ENCODE data around the gene EVI5. TPM values are rescaled to one million over a fixed set of nuclear protein-coding genes. Genes with fewer than 3 reads are reported as not detected.
A peak's percentile ranks its signal among the peaks of the same experiment; 100 is the strongest.
"Not testable (repeated sequence)": the region's sequence is repeated elsewhere in the genome, so short reads cannot be mapped to it uniquely, and the experiment has no call there.

EVI5 gene
- polyA plus RNA-seq, 3 donors = 7.6 to 19.4 (median 14.3) TPM

DNA sequence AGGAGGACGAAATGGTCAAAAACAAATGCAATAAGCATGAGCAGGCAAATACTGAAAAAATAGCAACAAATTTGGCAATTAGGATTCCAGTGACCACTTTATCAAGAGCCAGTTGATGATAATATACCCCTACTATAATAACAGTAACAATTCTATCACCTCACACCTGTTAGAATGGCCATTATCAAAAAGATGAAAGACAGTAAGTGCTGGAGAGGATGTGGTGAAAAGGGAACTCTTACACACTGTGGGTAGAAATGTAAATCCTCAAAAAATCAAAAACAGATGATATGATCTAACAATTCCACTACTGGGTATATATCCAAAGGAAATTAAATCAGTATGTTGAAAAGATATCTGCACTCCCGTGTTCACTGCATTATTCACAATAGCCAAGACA lies 183.9 kb downstream of the EVI5 start:
- no peaks in the 10 kb centered on the region for H3K27me3 Mint-ChIP-seq (ENCODE audit: low read depth in 3 of 3)
- no peaks in the 10 kb centered on the region for H3K27me3 ChIP-seq (ENCODE audit: control insufficient read depth in 2 of 2, insufficient read depth in 2 of 2, low read length in 2 of 2)
- peaks cover 31 to 36% of the 10 kb centered on the region in 2 donors for H3K36me3 Mint-ChIP-seq
- no peak overlapping the region for H3K9ac ChIP-seq (ENCODE audit: insufficient read depth, low read length, poor library complexity, severe bottlenecking)
- no peak overlapping the region for H2AFZ ChIP-seq (ENCODE audit: insufficient read depth, low read depth, low read length, poor library complexity, severe bottlenecking)
- no peaks in the 10 kb centered on the region for H3K4me1 ChIP-seq (ENCODE audit: control insufficient read depth in 1 of 2, insufficient read depth in 2 of 2, low read length in 2 of 2)
- H3K36me3 ChIP-seq (replicated peaks in 1 of 2; ENCODE audit: control insufficient read depth in 1 of 2, insufficient read depth in 2 of 2, low read length in 2 of 2) = peaks cover 23 to 50% of the 10 kb centered on the region in 2 donors
- no peak for DNase-seq
- H3K27ac Mint-ChIP-seq = peak overlapping the region in 2 of 7 donors; percentile 3 to 17
- no peak overlapping the region for H3K27ac ChIP-seq (ENCODE audit: low read depth in 1 of 2, low read length in 2 of 2)
- WGBS (ENCODE audit: insufficient coverage) = no CpG with 5 or more reads among the region's 2 CpGs
- no peaks in the 10 kb centered on the region for H3K79me2 ChIP-seq (ENCODE audit: insufficient read depth, low read length)
- no peaks in the 10 kb centered on the region for H3K9me3 Mint-ChIP-seq
- H3K4me1 Mint-ChIP-seq = no peaks in the 10 kb centered on the region
- no peak overlapping the region for H3K4me3 Mint-ChIP-seq
- no peak overlapping the region for H3K4me2 ChIP-seq (replicated peaks; ENCODE audit: extremely low read depth, low read length, poor library complexity, severe bottlenecking)
- intact Hi-C loops (cut with micrococcal nuclease) = no loop called here
- TF ChIP-seq, protein P1, sequence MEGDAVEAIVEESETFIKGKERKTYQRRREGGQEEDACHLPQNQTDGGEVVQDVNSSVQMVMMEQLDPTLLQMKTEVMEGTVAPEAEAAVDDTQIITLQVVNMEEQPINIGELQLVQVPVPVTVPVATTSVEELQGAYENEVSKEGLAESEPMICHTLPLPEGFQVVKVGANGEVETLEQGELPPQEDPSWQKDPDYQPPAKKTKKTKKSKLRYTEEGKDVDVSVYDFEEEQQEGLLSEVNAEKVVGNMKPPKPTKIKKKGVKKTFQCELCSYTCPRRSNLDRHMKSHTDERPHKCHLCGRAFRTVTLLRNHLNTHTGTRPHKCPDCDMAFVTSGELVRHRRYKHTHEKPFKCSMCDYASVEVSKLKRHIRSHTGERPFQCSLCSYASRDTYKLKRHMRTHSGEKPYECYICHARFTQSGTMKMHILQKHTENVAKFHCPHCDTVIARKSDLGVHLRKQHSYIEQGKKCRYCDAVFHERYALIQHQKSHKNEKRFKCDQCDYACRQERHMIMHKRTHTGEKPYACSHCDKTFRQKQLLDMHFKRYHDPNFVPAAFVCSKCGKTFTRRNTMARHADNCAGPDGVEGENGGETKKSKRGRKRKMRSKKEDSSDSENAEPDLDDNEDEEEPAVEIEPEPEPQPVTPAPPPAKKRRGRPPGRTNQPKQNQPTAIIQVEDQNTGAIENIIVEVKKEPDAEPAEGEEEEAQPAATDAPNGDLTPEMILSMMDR (IDR thresholded peaks at IDR 0.05) = no peak
- no peaks in the 10 kb centered on the region for H3K9me3 ChIP-seq (replicated peaks in 1 of 2; ENCODE audit: control insufficient read depth in 1 of 2, insufficient read depth in 1 of 2, low read length in 2 of 2)
- no peak overlapping the region for H3K4me3 ChIP-seq (replicated peaks in 1 of 3; ENCODE audit: low read depth in 2 of 3, low read length in 3 of 3)
- H4K20me1 ChIP-seq (ENCODE audit: insufficient read depth, low read length) = peaks cover 5% of the 10 kb centered on the region

GRCh38 chr1:92599184-92599583 lies 185.7 kb downstream of the EVI5 start:
- no peaks in the 10 kb centered on the region for H3K27me3 Mint-ChIP-seq (ENCODE audit: low read depth in 3 of 3)
- no CpG with 5 or more reads among the region's 2 CpGs for WGBS (ENCODE audit: insufficient coverage)

DNA sequence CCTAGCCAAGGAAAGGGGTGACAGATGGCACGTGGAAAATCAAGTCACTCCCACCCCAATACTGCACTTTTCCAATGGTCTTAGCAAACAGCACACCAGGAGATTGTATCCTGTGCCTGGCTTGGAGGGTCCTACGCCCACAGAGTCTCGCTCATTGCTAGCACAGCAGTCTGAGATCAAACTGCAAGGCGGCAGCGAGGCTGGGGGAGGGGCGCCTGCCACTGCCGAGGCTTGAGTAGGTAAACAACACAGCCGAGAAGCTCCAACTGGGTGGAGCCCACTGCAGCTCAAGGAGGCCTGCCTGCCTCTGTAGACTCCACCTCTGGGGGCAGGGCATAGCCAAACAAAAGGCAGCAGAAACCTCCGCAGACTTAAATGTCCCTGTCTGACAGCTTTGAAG lies 195.5 kb downstream of the EVI5 start:
- not testable (repeated sequence) for H3K27ac Mint-ChIP-seq; H3K4me1 ChIP-seq (ENCODE audit: control insufficient read depth in 1 of 2, insufficient read depth in 2 of 2, low read length in 2 of 2)
- WGBS (ENCODE audit: insufficient coverage) = 100% methylated on average over 3 of the region's 9 CpGs

More at GRCh38 chr1:92599184-92599583, 185.7 kb downstream of the EVI5 start:
- Mint-ChIP-seq H3K27ac (no peak overlapping the region), H3K4me3 (no peak overlapping the region), H3K4me1 (no peaks in the 10 kb centered on the region), H3K36me3 (peaks cover 28 to 33% of the 10 kb centered on the region in 2 donors), H3K9me3 (peaks cover 0 to 2% (median 0%) of the 10 kb centered on the region in 7 donors)
- TF ChIP-seq, protein P1 (IDR thresholded peaks at IDR 0.05) = peak; percentile 37
- Histone ChIP-seq H3K9me3 (replicated peaks in 1 of 2; ENCODE audit: control insufficient read depth in 1 of 2, insufficient read depth in 1 of 2, low read length in 2 of 2) (no peaks in the 10 kb centered on the region), H2AFZ (ENCODE audit: insufficient read depth, low read depth, low read length, poor library complexity, severe bottlenecking) (no peak overlapping the region), H3K4me1 (ENCODE audit: control insufficient read depth in 1 of 2, insufficient read depth in 2 of 2, low read length in 2 of 2) (no peaks in the 10 kb centered on the region), H3K36me3 (replicated peaks in 1 of 2; ENCODE audit: control insufficient read depth in 1 of 2, insufficient read depth in 2 of 2, low read length in 2 of 2) (peaks cover 9 to 41% of the 10 kb centered on the region in 2 donors), H3K4me2 (replicated peaks; ENCODE audit: extremely low read depth, low read length, poor library complexity, severe bottlenecking) (no peak overlapping the region), H3K27me3 (ENCODE audit: control insufficient read depth in 2 of 2, insufficient read depth in 2 of 2, low read length in 2 of 2) (no peaks in the 10 kb centered on the region), H4K20me1 (ENCODE audit: insufficient read depth, low read length) (peaks cover 5% of the 10 kb centered on the region), H3K79me2 (ENCODE audit: insufficient read depth, low read length) (no peaks in the 10 kb centered on the region), H3K27ac (ENCODE audit: low read depth in 1 of 2, low read length in 2 of 2) (no peak overlapping the region), H3K4me3 (replicated peaks in 1 of 3; ENCODE audit: low read depth in 2 of 3, low read length in 3 of 3) (no peak overlapping the region), H3K9ac (ENCODE audit: insufficient read depth, low read length, poor library complexity, severe bottlenecking) (no peak overlapping the region)
- intact Hi-C loops (cut with micrococcal nuclease) = no loop called here
- DNase-seq = no peak

More for the DNA sequence above, 195.5 kb downstream of the EVI5 start:
- H3K79me2 ChIP-seq (ENCODE audit: insufficient read depth, low read length); H3K9ac ChIP-seq (ENCODE audit: insufficient read depth, low read length, poor library complexity, severe bottlenecking); H3K4me3 ChIP-seq (replicated peaks in 1 of 3; ENCODE audit: low read depth in 2 of 3, low read length in 3 of 3); H3K4me2 ChIP-seq (replicated peaks; ENCODE audit: extremely low read depth, low read length, poor library complexity, severe bottlenecking); H3K4me3 Mint-ChIP-seq; H3K27ac ChIP-seq (ENCODE audit: low read depth in 1 of 2, low read length in 2 of 2); H3K27me3 ChIP-seq (ENCODE audit: control insufficient read depth in 2 of 2, insufficient read depth in 2 of 2, low read length in 2 of 2); H2AFZ ChIP-seq (ENCODE audit: insufficient read depth, low read depth, low read length, poor library complexity, severe bottlenecking); H4K20me1 ChIP-seq (ENCODE audit: insufficient read depth, low read length); H3K27me3 Mint-ChIP-seq (ENCODE audit: low read depth in 3 of 3); DNase-seq; intact Hi-C loops (cut with micrococcal nuclease); H3K9me3 ChIP-seq (replicated peaks in 1 of 2; ENCODE audit: control insufficient read depth in 1 of 2, insufficient read depth in 1 of 2, low read length in 2 of 2); H3K36me3 ChIP-seq (replicated peaks in 1 of 2; ENCODE audit: control insufficient read depth in 1 of 2, insufficient read depth in 2 of 2, low read length in 2 of 2): not testable (repeated sequence)
- peaks cover 9 to 29% (median 17%) of the 10 kb centered on the region in 7 donors for H3K9me3 Mint-ChIP-seq
- H3K4me1 Mint-ChIP-seq = peaks cover 17% of the 10 kb centered on the region
- H3K36me3 Mint-ChIP-seq = peaks cover 42 to 50% of the 10 kb centered on the region in 2 donors
